HCT116 (cell line): Measurements from ENCODE around the gene MRAP2. TPM values are rescaled to one million over a fixed set of nuclear protein-coding genes. Genes with fewer than 3 reads are reported as not detected.

Experiments
- ATAC-seq: fragments of 200-7000 bp; cut with Tn5 transposase; 2 replicates; pipeline ENCODE4 v1.9.1; 2020; ENCODE audit warnings: mild to moderate bottlenecking, moderate library complexity
- BruUV-seq: library from RNA; stranded (reverse); fragments of 400-500 nt; replicated peaks from 2 replicates; lab custom pipeline; 2021; lab: Mats Ljungman, UMichigan
- CTCF ChIA-PET: fragments of 300-600 bp; sonication (Branson Sonifier 250); formaldehyde crosslinking; loops from one replicate; lab custom pipeline; 2021; ENCODE audit warnings: antibody characterized with exemption; lab: Charles Lee
- POLR2A ChIA-PET: fragments of 300-600, 350-600 bp; sonication (Branson Sonifier 250); formaldehyde crosslinking; loops from one replicate; lab custom pipeline; 2021; ENCODE audit warnings: antibody characterized with exemption; lab: Charles Lee
- RAD21 ChIA-PET, 2 experiments: fragments of 300-600 bp; sonication (Branson Sonifier 250); formaldehyde crosslinking; loops; one replicate each; lab custom pipeline; 2023; ENCODE audit warnings: low total read pairs in 2 of 2; ENCODE audit not compliant: uncharacterized antibody in 2 of 2, unreplicated experiment in 2 of 2, low non-redundant PET in 1 of 2; lab: Charles Lee
- DNase-seq: peaks from one replicate; pipeline ENCODE4 v3.0.0-alpha.2; 2010; ENCODE audit warnings: low read depth, low spot score
- H2AFZ ChIP-seq: fragments of 200-600 bp; shearing (Covaris generic), sonication (generic); 2 replicates; pipeline ENCODE4 v1.6.1; 2017; ENCODE audit warnings: low read depth, mixed run types, mixed read lengths, antibody characterized with exemption, low read length; ENCODE audit not compliant: poor library complexity, severe bottlenecking
- H3K27ac ChIP-seq: 2 replicates; pipeline ENCODE4 v1.5.1; 2012; ENCODE audit warnings: low read depth, low read length
- H3K27me3 ChIP-seq: fragments of 200-600 bp; sonication (generic); 2 replicates; pipeline ENCODE4 v1.6.1; 2016; ENCODE audit warnings: mixed run types, low read length, mixed read lengths; ENCODE audit not compliant: insufficient read depth
- H3K36me3 ChIP-seq, 2 experiments: fragments of 200-500 bp in 1 of 2; fragments of 200-600 bp in 1 of 2; sonication (Bioruptor generic) in 1 of 2; sonication (generic) in 1 of 2; 2 replicates each; pipeline versions ENCODE4 v1.5.1 to v1.6.1; 2014 to 2016; ENCODE audit warnings: low read length in 2 of 2, inconsistent platforms in 1 of 2, mixed read lengths in 1 of 2, mixed run types in 1 of 2; ENCODE audit not compliant: insufficient read depth in 2 of 2, control insufficient read depth in 1 of 2
- H3K4me1 ChIP-seq, 2 experiments: fragments of 200-600 bp in 1 of 2; sonication (generic) in 1 of 2; 2 replicates each; pipeline versions ENCODE4 v1.5.1 to v1.6.1; 2012 to 2017; ENCODE audit warnings: low read length in 2 of 2, inconsistent platforms in 1 of 2, mild to moderate bottlenecking in 1 of 2, mixed read lengths in 1 of 2, mixed run types in 1 of 2, moderate library complexity in 1 of 2; ENCODE audit not compliant: insufficient read depth in 2 of 2, control insufficient read depth in 1 of 2
- H3K4me2 ChIP-seq: fragments of 200-600 bp; sonication (generic); 2 replicates; pipeline ENCODE4 v1.6.1; 2017; ENCODE audit warnings: mixed run types, low read length, mixed read lengths
- H3K4me3 ChIP-seq, 2 experiments: fragments of 200-600 bp in 1 of 2; sonication (generic) in 1 of 2; replicated peaks in 1 of 2; 2 replicates each; pipeline ENCODE4 v1.5.1; 2011 to 2016; ENCODE audit warnings: low read length in 2 of 2, control low read depth in 1 of 2, low read depth in 1 of 2, mild to moderate bottlenecking in 1 of 2, mixed read lengths in 1 of 2, mixed run types in 1 of 2
- H3K79me2 ChIP-seq: fragments of 200-600 bp; sonication (generic); 2 replicates; pipeline ENCODE4 v1.6.1; 2017; ENCODE audit warnings: mild to moderate bottlenecking, mixed run types, low read length, moderate library complexity, mixed read lengths; ENCODE audit not compliant: insufficient read depth
- H3K9ac ChIP-seq: fragments of 200-600 bp; sonication (generic); 2 replicates; pipeline ENCODE4 v1.6.1; 2016; ENCODE audit warnings: low read length, mixed read lengths
- H3K9me2 ChIP-seq: fragments of 200-600 bp; sonication (generic), shearing (Covaris generic); 2 replicates; pipeline ENCODE4 v1.6.1; 2017; ENCODE audit warnings: mixed run types, mild to moderate bottlenecking, moderate library complexity; ENCODE audit not compliant: insufficient read depth
- H3K9me3 ChIP-seq, 2 experiments: fragments of 200-500 bp in 1 of 2; fragments of 200-600 bp in 1 of 2; sonication (Bioruptor generic) in 1 of 2; sonication (generic) in 1 of 2; 2 replicates each; pipeline ENCODE4 v1.6.1; 2014 to 2017; ENCODE audit warnings: low read length in 2 of 2, mixed read lengths in 2 of 2, inconsistent platforms in 1 of 2, low read depth in 1 of 2, mild to moderate bottlenecking in 1 of 2, mixed run types in 1 of 2, moderate library complexity in 1 of 2; ENCODE audit not compliant: control insufficient read depth in 1 of 2, insufficient read depth in 1 of 2
- H4K20me1 ChIP-seq: fragments of 200-600 bp; sonication (generic), shearing (Covaris generic); 2 replicates; pipeline ENCODE4 v1.6.1; 2017; ENCODE audit warnings: mixed run types, mild to moderate bottlenecking, moderate library complexity; ENCODE audit not compliant: insufficient read depth
- ATF3 ChIP-seq: IDR thresholded peaks from 2 replicates; pipeline ENCODE4 v1.6.1; 2012
- CBX3 ChIP-seq: IDR thresholded peaks from 2 replicates; pipeline ENCODE4 v1.6.1; 2012; ENCODE audit warnings: low read depth
- CEBPB ChIP-seq: IDR thresholded peaks from 2 replicates; pipeline ENCODE4 v1.6.1; 2012; ENCODE audit warnings: low read depth
- EGR1 ChIP-seq: IDR thresholded peaks from 2 replicates; pipeline ENCODE4 v1.6.1; 2012; ENCODE audit warnings: low read depth
- ELF1 ChIP-seq: IDR thresholded peaks from 2 replicates; pipeline ENCODE4 v1.6.1; 2012; ENCODE audit warnings: low read depth, borderline replicate concordance
- JUND ChIP-seq: IDR thresholded peaks from 2 replicates; pipeline ENCODE4 v1.6.1; 2012
- MAX ChIP-seq: IDR thresholded peaks from 2 replicates; pipeline ENCODE4 v1.6.1; 2012
- POLR2A ChIP-seq: IDR thresholded peaks from 2 replicates; pipeline ENCODE4 v1.7.0; 2011; ENCODE audit warnings: borderline replicate concordance; ENCODE audit not compliant: insufficient read depth, insufficient read length; ENCODE audit errors: extremely low read depth
- POLR2AphosphoS5 ChIP-seq: IDR thresholded peaks from 2 replicates; pipeline ENCODE4 v1.6.1; 2011; ENCODE audit warnings: mild to moderate bottlenecking, low read depth, low read length, moderate library complexity
- RAD21 ChIP-seq: IDR thresholded peaks from 2 replicates; pipeline ENCODE4 v1.6.1; 2012; ENCODE audit warnings: low read depth, mild to moderate bottlenecking
- SP1 ChIP-seq: IDR thresholded peaks from 2 replicates; pipeline ENCODE4 v1.6.1; 2012; ENCODE audit warnings: low read depth
- SRF ChIP-seq: IDR thresholded peaks from 2 replicates; pipeline ENCODE4 v1.6.1; 2012; ENCODE audit warnings: low read depth
- TCF7L2 ChIP-seq: IDR thresholded peaks from 2 replicates; pipeline ENCODE4 v1.7.0; 2011; ENCODE audit warnings: borderline replicate concordance, inconsistent platforms; ENCODE audit not compliant: insufficient read depth, insufficient read length; ENCODE audit errors: extremely low read depth
- YY1 ChIP-seq: IDR thresholded peaks from 2 replicates; pipeline ENCODE4 v1.6.1; 2011; ENCODE audit warnings: low read length, low read depth, moderate library complexity, mild to moderate bottlenecking; ENCODE audit not compliant: insufficient replicate concordance; ENCODE audit errors: extremely low read depth
- ZFX ChIP-seq: fragments of 450-650 bp; IDR thresholded peaks from 2 replicates; pipeline ENCODE4 v1.6.1; 2017
- ZNF274 ChIP-seq: fragments of 200-500 bp; sonication (Bioruptor generic); IDR thresholded peaks from 2 replicates; pipeline ENCODE4 v1.6.1; 2014; ENCODE audit warnings: mild to moderate bottlenecking, low read depth, low read length, inconsistent platforms
- intact Hi-C: fragments of 100-400 bp; cut with micrococcal nuclease; formaldehyde crosslinking; loops from 2 replicates; pipeline ENCODE4 v1.10.0; 2022
- total RNA-seq: library from RNA; stranded (reverse); gene quantifications from one replicate; pipeline ENCODE4 v1.2.1, GENCODE V29; 2021; ENCODE audit not compliant: unreplicated experiment

Gene MRAP2
- total RNA-seq, 1 experiment from 2014 or later: 1.4 TPM

GRCh38 chr6:84002226-84002625, 31.3 kb upstream of the MRAP2 start:
- CTCF ChIA-PET: no interaction called here
- DNase-seq (no peak), ATAC-seq (no peak)
- Histone ChIP-seq H3K36me3 (no peaks in the 10 kb centered on the region), H3K79me2 (no peaks in the 10 kb centered on the region), H3K27ac (no peak overlapping the region), H2AFZ (peak overlapping the region; percentile 12), H3K4me2 (no peak overlapping the region), H3K4me1 (no peaks in the 10 kb centered on the region), H3K4me3 (no peak overlapping the region), H3K9me2 (no peaks in the 10 kb centered on the region), H3K9ac (no peak overlapping the region), H3K9me3 (no peaks in the 10 kb centered on the region), H3K27me3 (no peaks in the 10 kb centered on the region), H4K20me1 (no peaks in the 10 kb centered on the region)
- no TSS peak for BruUV-seq
- intact Hi-C loops: no loop called here
- RAD21 ChIA-PET: no interaction called here
- no peak for TF ChIP-seq ATF3
- no peak for TF ChIP-seq SRF
- no peak for TF ChIP-seq CBX3
- no peak for TF ChIP-seq ZNF274
- no peak for TF ChIP-seq ZFX
- no peak for TF ChIP-seq TCF7L2
- no peak for TF ChIP-seq RAD21
- TF ChIP-seq SP1: no peak
- no peak for TF ChIP-seq POLR2A
- TF ChIP-seq CEBPB: no peak
- TF ChIP-seq EGR1: no peak
- TF ChIP-seq JUND: no peak
- TF ChIP-seq YY1: no peak
- POLR2A ChIA-PET: no interaction called here

GRCh38 chr6:84003131-84003530, 30.4 kb upstream of the MRAP2 start:
- CTCF ChIA-PET: no interaction called here

More at GRCh38 chr6:84003131-84003530, 30.4 kb upstream of the MRAP2 start:
- Histone ChIP-seq H3K9ac (no peak overlapping the region), H3K79me2 (no peaks in the 10 kb centered on the region), H2AFZ (no peak overlapping the region), H3K9me3 (no peaks in the 10 kb centered on the region), H3K27me3 (no peaks in the 10 kb centered on the region), H3K4me1 (no peaks in the 10 kb centered on the region), H3K9me2 (no peaks in the 10 kb centered on the region), H3K27ac (no peak overlapping the region), H3K4me2 (no peak overlapping the region), H3K4me3 (no peak overlapping the region), H4K20me1 (no peaks in the 10 kb centered on the region), H3K36me3 (no peaks in the 10 kb centered on the region)
- DNase-seq (no peak), ATAC-seq (no peak)
- RAD21 ChIA-PET: no interaction called here
- POLR2A ChIA-PET: no interaction called here
- TF ChIP-seq ELF1 (no peak), MAX (no peak), ZNF274 (no peak), POLR2AphosphoS5 (no peak)
- intact Hi-C loops: no loop called here
- BruUV-seq: no TSS peak
